HEK293 (cell line): Measurements from ENCODE around the gene GIGYF1.

Experiments
- HOXD13 ChIP-seq: sonication (generic); formaldehyde crosslinking; IDR thresholded peaks from 2 replicates; pipeline ENCODE4 v1.8.0; 2022; ENCODE audit warnings: missing genetic modification reagents, borderline replicate concordance
- IKZF3 ChIP-seq: fragments of 450-650 bp; IDR thresholded peaks from 2 replicates; pipeline ENCODE4 v1.5.0; 2018; ENCODE audit warnings: missing biosample characterization, mild to moderate bottlenecking, missing genetic modification characterization, moderate library complexity
- KLF16 ChIP-seq: fragments of 450-650 bp; formaldehyde crosslinking; IDR thresholded peaks from 2 replicates; pipeline ENCODE4 v1.5.1; 2017; ENCODE audit warnings: missing biosample characterization, missing genetic modification characterization
- SALL2 ChIP-seq: fragments of 450-650 bp; formaldehyde crosslinking; IDR thresholded peaks from 2 replicates; pipeline ENCODE4 v1.5.0; 2017; ENCODE audit warnings: missing biosample characterization, mild to moderate bottlenecking, missing genetic modification characterization, borderline replicate concordance
- SP2 ChIP-seq: fragments of 450-650 bp; formaldehyde crosslinking; IDR thresholded peaks from 2 replicates; pipeline ENCODE4 v1.5.1; 2016; ENCODE audit warnings: missing biosample characterization, missing genetic modification characterization
- TCF7L2 ChIP-seq: IDR thresholded peaks from 2 replicates; pipeline ENCODE4 v1.6.1; 2011; ENCODE audit warnings: low read depth, mild to moderate bottlenecking, inconsistent platforms, low read length, moderate library complexity, borderline replicate concordance
- ZBTB17 ChIP-seq: fragments of 450-650 bp; formaldehyde crosslinking; IDR thresholded peaks from 2 replicates; pipeline ENCODE4 v1.5.1; 2016; ENCODE audit warnings: missing biosample characterization, missing genetic modification characterization
- ZBTB20 ChIP-seq: fragments of 450-650 bp; formaldehyde crosslinking; IDR thresholded peaks from 2 replicates; pipeline ENCODE4 v1.5.1; 2016; ENCODE audit warnings: missing biosample characterization, missing genetic modification characterization
- ZFP37 ChIP-seq: fragments of 450-650 bp; formaldehyde crosslinking; IDR thresholded peaks from 2 replicates; pipeline ENCODE4 v1.5.1; 2016; ENCODE audit warnings: missing biosample characterization, missing genetic modification characterization
- ZIC2 ChIP-seq: fragments of 450-650 bp; formaldehyde crosslinking; IDR thresholded peaks from 2 replicates; pipeline ENCODE4 v1.5.1; 2016; ENCODE audit warnings: missing biosample characterization, missing genetic modification characterization
- ZNF138 ChIP-seq: fragments of 450-650 bp; formaldehyde crosslinking; IDR thresholded peaks from 2 replicates; pipeline ENCODE4 v1.5.1; 2016; ENCODE audit warnings: missing biosample characterization, missing genetic modification characterization, borderline replicate concordance
- ZNF19 ChIP-seq: fragments of 450-650 bp; formaldehyde crosslinking; IDR thresholded peaks from 2 replicates; pipeline ENCODE4; 2016; ENCODE audit warnings: missing biosample characterization, missing genetic modification characterization, low read depth
- ZNF24 ChIP-seq: fragments of 450-650 bp; formaldehyde crosslinking; IDR thresholded peaks from 2 replicates; pipeline ENCODE4 v1.5.1; 2016; ENCODE audit warnings: missing biosample characterization, missing genetic modification characterization
- ZNF324 ChIP-seq: fragments of 450-650 bp; formaldehyde crosslinking; IDR thresholded peaks from 2 replicates; pipeline ENCODE4 v1.5.1; 2016; ENCODE audit warnings: missing biosample characterization, missing genetic modification characterization
- ZNF391 ChIP-seq: fragments of 450-650 bp; formaldehyde crosslinking; IDR thresholded peaks from 2 replicates; pipeline ENCODE4 v1.5.1; 2016; ENCODE audit warnings: low read depth, missing biosample characterization, missing genetic modification characterization, borderline replicate concordance
- ZNF416 ChIP-seq: fragments of 450-650 bp; formaldehyde crosslinking; IDR thresholded peaks from 2 replicates; pipeline ENCODE4 v1.5.1; 2016; ENCODE audit warnings: missing biosample characterization, missing genetic modification characterization
- ZNF521 ChIP-seq: fragments of 450-650 bp; formaldehyde crosslinking; IDR thresholded peaks from 2 replicates; pipeline ENCODE4 v1.5.1; 2017; ENCODE audit warnings: missing biosample characterization, mild to moderate bottlenecking, missing genetic modification characterization
- ZNF530 ChIP-seq: fragments of 450-650 bp; formaldehyde crosslinking; IDR thresholded peaks from 2 replicates; pipeline ENCODE4 v1.5.1; 2016; ENCODE audit warnings: low read depth, missing biosample characterization, missing genetic modification characterization
- ZNF558 ChIP-seq: fragments of 450-650 bp; formaldehyde crosslinking; IDR thresholded peaks from 2 replicates; pipeline ENCODE4 v1.5.1; 2016; ENCODE audit warnings: missing biosample characterization, missing genetic modification characterization
- ZNF585B ChIP-seq: fragments of 450-650 bp; formaldehyde crosslinking; IDR thresholded peaks from 2 replicates; pipeline ENCODE4 v1.5.1; 2016; ENCODE audit warnings: missing biosample characterization, missing genetic modification characterization
- ZNF623 ChIP-seq: fragments of 450-650 bp; formaldehyde crosslinking; IDR thresholded peaks from 2 replicates; pipeline ENCODE4 v1.5.1; 2016; ENCODE audit warnings: missing biosample characterization, missing genetic modification characterization
- ZNF654 ChIP-seq: fragments of 450-650 bp; formaldehyde crosslinking; IDR thresholded peaks from 2 replicates; pipeline ENCODE4 v1.5.1; 2016; ENCODE audit warnings: low read depth, missing biosample characterization, missing genetic modification characterization
- ZNF701 ChIP-seq: fragments of 450-650 bp; formaldehyde crosslinking; IDR thresholded peaks from 2 replicates; pipeline ENCODE4 v1.5.1; 2016; ENCODE audit warnings: missing biosample characterization, missing genetic modification characterization
- ZNF707 ChIP-seq: fragments of 450-650 bp; formaldehyde crosslinking; IDR thresholded peaks from 2 replicates; pipeline ENCODE4 v1.5.1; 2016; ENCODE audit warnings: missing biosample characterization, missing genetic modification characterization
- ZNF76 ChIP-seq: fragments of 450-650 bp; formaldehyde crosslinking; IDR thresholded peaks from 2 replicates; pipeline ENCODE4; 2016; ENCODE audit warnings: low read depth, missing biosample characterization, missing genetic modification characterization, borderline replicate concordance
- ZNF777 ChIP-seq: fragments of 450-650 bp; formaldehyde crosslinking; IDR thresholded peaks from 2 replicates; pipeline ENCODE4 v1.5.1; 2017; ENCODE audit warnings: missing biosample characterization, missing genetic modification characterization, borderline replicate concordance
- ZNF785 ChIP-seq: fragments of 450-650 bp; formaldehyde crosslinking; IDR thresholded peaks from 2 replicates; pipeline ENCODE4 v1.5.1; 2016; ENCODE audit warnings: missing biosample characterization, missing genetic modification characterization
- ZNF792 ChIP-seq: fragments of 450-650 bp; formaldehyde crosslinking; IDR thresholded peaks from 2 replicates; pipeline ENCODE4 v1.5.1; 2016; ENCODE audit warnings: missing biosample characterization, missing genetic modification characterization
- ZNF837 ChIP-seq: fragments of 450-650 bp; formaldehyde crosslinking; IDR thresholded peaks from 2 replicates; pipeline ENCODE4 v1.5.1; 2016; ENCODE audit warnings: missing biosample characterization, missing genetic modification characterization
- TF ChIP-seq, protein P1 (sequence below): fragments of 450-650 bp; formaldehyde crosslinking; IDR thresholded peaks from 2 replicates; pipeline ENCODE4 v1.5.1; 2016; ENCODE audit warnings: missing biosample characterization, missing genetic modification characterization
- TF ChIP-seq, protein P2 (sequence below): fragments of 450-650 bp; formaldehyde crosslinking; IDR thresholded peaks from 2 replicates; pipeline ENCODE4 v1.5.1; 2016; ENCODE audit warnings: missing biosample characterization, missing genetic modification characterization, low read depth
- TF ChIP-seq, protein P3 (sequence below): fragments of 450-650 bp; formaldehyde crosslinking; IDR thresholded peaks from 2 replicates; pipeline ENCODE4 v1.5.1; 2016; ENCODE audit warnings: missing biosample characterization, missing genetic modification characterization
- TF ChIP-seq, protein P4 (sequence below): fragments of 450-650 bp; formaldehyde crosslinking; IDR thresholded peaks from 2 replicates; pipeline ENCODE4 v1.5.1; 2016; ENCODE audit warnings: missing biosample characterization, missing genetic modification characterization
- TF ChIP-seq, protein P5 (sequence below): fragments of 450-650 bp; formaldehyde crosslinking; IDR thresholded peaks from 2 replicates; pipeline ENCODE4 v1.5.1; 2017; ENCODE audit warnings: missing biosample characterization, missing genetic modification characterization

GIGYF1 gene

DNA sequence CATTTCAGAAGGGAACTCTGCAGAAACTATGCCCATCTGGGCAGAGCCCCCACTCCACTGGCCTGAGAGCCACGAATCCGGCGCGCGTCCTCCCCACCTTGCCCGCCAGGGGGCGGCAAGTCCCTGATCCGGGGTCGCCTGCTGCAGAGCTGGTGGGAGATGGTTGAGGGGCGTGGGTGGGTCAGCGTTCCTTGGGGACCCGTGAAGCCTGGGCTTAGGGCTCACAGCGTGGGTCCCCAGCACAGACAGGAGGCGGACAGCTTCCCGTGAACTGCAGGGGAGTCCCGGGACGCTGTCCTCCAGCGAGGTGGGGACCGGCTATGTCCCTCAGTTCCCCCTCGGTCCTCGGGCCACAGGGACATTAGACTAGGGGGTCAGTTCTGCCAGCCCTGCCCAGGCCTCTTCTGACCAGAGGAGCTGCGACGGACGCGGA, 11.3 kb upstream of the GIGYF1 start (continued):
- TF ChIP-seq IKZF3 (no peak), ZBTB17 (tag by site-specific recombination) (peak; percentile 62), ZNF416 (no peak), ZNF558 (tag by site-specific recombination) (no peak), ZNF530 (tag by site-specific recombination) (no peak), ZNF76 (tag by site-specific recombination) (no peak; the same call in 1 of the 2 replicates), ZNF585B (tag by site-specific recombination) (no peak), ZFP37 (tag by site-specific recombination) (peak; percentile 89; the same call in 1 of the 2 replicates), ZNF707 (no peak), ZNF837 (tag by site-specific recombination) (no peak), ZNF24 (tag by site-specific recombination) (no peak), SALL2 (tag by site-specific recombination) (no peak), ZNF654 (tag by site-specific recombination) (peak; percentile 48), ZNF777 (no peak), KLF16 (peak; percentile 65; the same call in 1 of the 2 replicates), ZNF623 (tag by site-specific recombination) (no peak), HOXD13 (no peak), ZIC2 (tag by site-specific recombination) (peak; percentile 41), ZNF19 (tag by site-specific recombination) (no peak), ZNF324 (tag by site-specific recombination) (peak; percentile 69; the same call in 1 of the 2 replicates), ZNF391 (peak; percentile 82; the same call in 1 of the 2 replicates), ZNF792 (0 out of 2 replicates have a peak, but pooled peaks have one; percentile 62), SP2 (no peak), ZBTB20 (no peak), ZNF521 (no peak), TCF7L2 (no peak), ZNF701 (no peak), ZNF138 (tag by site-specific recombination) (no peak), ZNF785 (tag by site-specific recombination) (0 out of 2 replicates have a peak, but pooled peaks have one; percentile 67)
- TF ChIP-seq, protein P1, sequence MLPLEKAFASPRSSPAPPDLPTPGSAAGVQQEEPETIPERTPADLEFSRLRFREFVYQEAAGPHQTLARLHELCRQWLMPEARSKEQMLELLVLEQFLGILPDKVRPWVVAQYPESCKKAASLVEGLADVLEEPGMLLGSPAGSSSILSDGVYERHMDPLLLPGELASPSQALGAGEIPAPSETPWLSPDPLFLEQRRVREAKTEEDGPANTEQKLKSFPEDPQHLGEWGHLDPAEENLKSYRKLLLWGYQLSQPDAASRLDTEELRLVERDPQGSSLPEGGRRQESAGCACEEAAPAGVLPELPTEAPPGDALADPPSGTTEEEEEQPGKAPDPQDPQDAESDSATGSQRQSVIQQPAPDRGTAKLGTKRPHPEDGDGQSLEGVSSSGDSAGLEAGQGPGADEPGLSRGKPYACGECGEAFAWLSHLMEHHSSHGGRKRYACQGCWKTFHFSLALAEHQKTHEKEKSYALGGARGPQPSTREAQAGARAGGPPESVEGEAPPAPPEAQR (tag by site-specific recombination), result no peak
- TF ChIP-seq, protein P2, sequence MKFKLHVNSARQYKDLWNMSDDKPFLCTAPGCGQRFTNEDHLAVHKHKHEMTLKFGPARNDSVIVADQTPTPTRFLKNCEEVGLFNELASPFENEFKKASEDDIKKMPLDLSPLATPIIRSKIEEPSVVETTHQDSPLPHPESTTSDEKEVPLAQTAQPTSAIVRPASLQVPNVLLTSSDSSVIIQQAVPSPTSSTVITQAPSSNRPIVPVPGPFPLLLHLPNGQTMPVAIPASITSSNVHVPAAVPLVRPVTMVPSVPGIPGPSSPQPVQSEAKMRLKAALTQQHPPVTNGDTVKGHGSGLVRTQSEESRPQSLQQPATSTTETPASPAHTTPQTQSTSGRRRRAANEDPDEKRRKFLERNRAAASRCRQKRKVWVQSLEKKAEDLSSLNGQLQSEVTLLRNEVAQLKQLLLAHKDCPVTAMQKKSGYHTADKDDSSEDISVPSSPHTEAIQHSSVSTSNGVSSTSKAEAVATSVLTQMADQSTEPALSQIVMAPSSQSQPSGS (tag by site-specific recombination), result no peak
- TF ChIP-seq, protein P3, sequence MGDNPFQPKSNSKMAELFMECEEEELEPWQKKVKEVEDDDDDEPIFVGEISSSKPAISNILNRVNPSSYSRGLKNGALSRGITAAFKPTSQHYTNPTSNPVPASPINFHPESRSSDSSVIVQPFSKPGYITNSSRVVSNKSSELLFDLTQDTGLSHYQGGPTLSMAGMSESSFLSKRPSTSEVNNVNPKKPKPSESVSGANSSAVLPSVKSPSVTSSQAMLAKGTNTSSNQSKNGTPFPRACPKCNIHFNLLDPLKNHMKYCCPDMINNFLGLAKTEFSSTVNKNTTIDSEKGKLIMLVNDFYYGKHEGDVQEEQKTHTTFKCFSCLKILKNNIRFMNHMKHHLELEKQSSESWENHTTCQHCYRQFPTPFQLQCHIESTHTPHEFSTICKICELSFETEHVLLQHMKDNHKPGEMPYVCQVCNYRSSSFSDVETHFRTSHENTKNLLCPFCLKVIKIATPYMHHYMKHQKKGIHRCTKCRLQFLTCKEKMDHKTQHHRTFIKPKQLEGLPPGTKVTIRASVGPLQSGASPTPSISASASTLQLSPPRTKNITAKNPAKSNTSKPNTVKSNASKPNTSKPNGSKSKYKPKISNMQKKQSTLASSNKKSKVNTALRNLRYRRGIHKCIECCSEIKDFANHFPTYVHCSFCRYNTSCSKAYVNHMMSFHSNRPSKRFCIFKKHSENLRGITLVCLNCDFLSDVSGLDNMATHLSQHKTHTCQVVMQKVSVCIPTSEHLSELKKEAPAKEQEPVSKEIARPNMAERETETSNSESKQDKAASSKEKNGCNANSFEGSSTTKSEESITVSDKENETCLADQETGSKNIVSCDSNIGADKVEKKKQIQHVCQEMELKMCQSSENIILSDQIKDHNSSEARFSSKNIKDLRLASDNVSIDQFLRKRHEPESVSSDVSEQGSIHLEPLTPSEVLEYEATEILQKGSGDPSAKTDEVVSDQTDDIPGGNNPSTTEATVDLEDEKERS (tag by site-specific recombination), result no peak
- TF ChIP-seq, protein P4, sequence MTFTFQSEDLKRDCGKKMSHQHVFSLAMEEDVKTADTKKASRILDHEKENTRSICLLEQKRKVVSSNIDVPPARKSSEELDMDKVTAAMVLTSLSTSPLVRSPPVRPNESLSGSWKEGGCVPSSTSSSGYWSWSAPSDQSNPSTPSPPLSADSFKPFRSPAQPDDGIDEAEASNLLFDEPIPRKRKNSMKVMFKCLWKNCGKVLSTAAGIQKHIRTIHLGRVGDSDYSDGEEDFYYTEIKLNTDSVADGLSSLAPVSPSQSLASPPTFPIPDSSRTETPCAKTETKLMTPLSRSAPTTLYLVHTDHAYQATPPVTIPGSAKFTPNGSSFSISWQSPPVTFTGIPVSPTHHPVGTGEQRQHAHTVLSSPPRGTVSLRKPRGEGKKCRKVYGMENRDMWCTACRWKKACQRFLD (tag by site-specific recombination), result no peak; the same call in 1 of the 2 replicates
- TF ChIP-seq, protein P5, sequence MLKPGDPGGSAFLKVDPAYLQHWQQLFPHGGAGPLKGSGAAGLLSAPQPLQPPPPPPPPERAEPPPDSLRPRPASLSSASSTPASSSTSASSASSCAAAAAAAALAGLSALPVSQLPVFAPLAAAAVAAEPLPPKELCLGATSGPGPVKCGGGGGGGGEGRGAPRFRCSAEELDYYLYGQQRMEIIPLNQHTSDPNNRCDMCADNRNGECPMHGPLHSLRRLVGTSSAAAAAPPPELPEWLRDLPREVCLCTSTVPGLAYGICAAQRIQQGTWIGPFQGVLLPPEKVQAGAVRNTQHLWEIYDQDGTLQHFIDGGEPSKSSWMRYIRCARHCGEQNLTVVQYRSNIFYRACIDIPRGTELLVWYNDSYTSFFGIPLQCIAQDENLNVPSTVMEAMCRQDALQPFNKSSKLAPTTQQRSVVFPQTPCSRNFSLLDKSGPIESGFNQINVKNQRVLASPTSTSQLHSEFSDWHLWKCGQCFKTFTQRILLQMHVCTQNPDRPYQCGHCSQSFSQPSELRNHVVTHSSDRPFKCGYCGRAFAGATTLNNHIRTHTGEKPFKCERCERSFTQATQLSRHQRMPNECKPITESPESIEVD, result no peak
